ENCODE results near the gene TMEM134. TPM values are rescaled to one million over a fixed set of nuclear protein-coding genes. Genes with fewer than 3 reads are reported as not detected.
"Not testable (repeated sequence)": the region's sequence is repeated elsewhere in the genome, so short reads cannot be mapped to it uniquely, and the experiment has no call there.

TMEM134 gene
- polyA plus RNA-seq, 4 donors = 41.7 to 80.2 (median 64.6) TPM

DNA sequence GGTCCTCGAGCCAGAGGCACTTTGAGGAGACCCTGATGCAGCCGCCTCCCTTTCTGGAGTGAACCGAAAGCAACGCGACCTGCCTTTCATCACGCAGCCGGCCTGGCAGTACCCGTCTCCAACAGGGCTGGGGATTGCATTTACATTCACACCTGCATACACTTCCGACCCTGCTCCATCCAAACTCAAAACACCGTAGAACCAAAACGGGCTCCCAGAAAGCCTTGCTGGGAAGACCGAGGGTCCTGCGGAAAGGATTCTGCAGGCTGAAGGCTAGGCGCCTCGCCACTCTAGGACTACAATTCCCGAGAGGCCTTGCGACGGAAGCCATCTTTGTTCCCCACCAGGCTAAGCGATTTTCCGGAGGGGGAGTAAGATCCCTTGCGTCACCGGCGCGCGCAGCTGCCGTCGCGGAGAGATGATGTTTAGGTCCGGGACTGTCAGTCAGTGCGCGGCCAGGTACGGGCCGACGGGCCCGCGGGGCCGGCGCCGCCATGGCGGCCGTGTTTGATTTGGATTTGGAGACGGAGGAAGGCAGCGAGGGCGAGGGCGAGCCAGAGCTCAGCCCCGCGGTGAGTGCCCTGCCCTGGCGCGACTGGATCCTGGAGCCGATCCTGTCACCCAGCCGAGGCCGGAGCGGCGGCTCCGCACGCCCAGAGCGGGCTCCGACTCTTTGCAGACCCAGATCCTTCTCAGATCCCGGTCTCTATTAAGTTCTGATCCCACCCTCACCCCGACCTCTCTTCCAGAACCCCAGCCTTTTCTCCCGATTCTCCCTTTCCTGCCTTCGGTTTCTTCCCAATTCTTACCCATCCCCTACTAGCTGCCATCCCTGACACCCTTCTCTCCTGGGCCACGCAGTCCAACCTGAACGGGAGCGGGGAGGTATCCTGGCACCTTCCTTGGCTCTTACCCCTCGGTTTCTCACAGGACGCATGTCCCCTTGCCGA lies 40.7 kb downstream of the TMEM134 start, which contains the start of gene RPS6KB2:
TSS of gene RPS6KB2 (plus strand) at position 443 of the 950 bp plus-strand sequence. CDS start at position 495, 52 bp downstream.
- peak; percentile 90 to 99 (median 94) for DNase-seq (ENCODE audit: low read depth in 4 of 4, low spot score in 2 of 4)

DNA sequence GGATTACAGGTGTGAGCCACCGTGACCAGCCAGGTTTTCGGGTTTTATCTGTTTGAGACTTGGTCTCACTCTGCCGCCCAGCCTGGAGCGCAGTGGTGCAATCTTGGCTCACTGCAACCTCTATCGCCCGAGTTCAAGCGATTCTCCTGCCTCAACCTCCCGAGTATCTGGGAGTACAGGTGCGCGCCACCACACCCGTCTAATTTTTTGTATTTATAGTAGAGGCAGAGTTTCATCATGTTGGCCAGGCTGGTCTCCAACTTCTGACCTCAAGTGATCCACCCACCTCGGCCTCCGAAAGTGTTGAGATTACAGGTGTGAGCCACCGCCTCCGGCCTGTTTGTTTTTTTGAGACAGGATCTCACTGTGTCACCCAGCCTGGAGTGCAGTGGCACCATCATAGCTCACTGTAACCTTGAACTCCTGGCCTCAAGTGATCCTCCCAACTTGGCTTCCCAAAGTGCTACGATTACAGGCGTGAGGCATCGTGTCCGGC lies 41.6 kb downstream of the TMEM134 start:
- DNase-seq (ENCODE audit: low read depth in 4 of 4, low spot score in 2 of 4) = not testable (repeated sequence)

GRCh38 chr11:67423891-67424613 lies 45.0 kb downstream of the TMEM134 start:
- no peak for DNase-seq (ENCODE audit: low read depth in 4 of 4, low spot score in 2 of 4)

GRCh38 chr11:67423466-67423865 lies 45.6 kb downstream of the TMEM134 start:
- no peak for DNase-seq (ENCODE audit: low read depth in 4 of 4, low spot score in 2 of 4)

- DNase-seq (ENCODE audit: low read depth in 4 of 4, low spot score in 2 of 4) = no peak
Observed at GRCh38 chr11:67422891-67423290, 46.2 kb downstream of the TMEM134 start.

DNA sequence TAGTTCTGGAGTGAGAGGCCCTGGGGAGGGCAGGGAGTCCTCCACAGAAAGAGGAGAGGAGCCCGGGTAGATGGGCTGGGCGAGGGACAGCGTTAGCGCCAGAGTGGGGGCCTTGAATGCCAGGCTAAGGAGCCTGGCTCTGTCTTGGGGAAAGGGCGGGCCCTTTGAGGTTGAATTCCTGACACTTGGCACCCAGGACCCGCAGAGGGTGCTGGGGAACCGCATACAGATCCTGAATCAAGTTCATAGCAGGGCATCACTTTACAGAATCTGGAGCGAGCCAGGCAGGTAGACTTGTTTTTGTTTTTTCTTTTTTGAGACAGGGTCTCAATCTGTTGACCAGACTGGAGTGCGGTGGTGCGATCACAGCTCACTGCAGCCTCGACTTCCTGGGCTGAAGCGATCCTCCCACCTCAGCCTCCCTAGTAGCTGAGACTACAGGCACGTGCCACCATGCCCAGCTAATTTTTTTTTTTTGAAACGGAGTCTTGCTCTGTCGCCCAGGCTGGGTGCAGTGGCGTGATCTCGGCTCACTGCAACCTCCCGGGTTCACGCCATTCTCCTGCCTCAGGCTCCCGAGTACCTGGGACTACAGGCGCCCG lies 47.5 kb downstream of the TMEM134 start:
- DNase-seq (ENCODE audit: low read depth in 4 of 4, low spot score in 2 of 4) = no peak

DNA sequence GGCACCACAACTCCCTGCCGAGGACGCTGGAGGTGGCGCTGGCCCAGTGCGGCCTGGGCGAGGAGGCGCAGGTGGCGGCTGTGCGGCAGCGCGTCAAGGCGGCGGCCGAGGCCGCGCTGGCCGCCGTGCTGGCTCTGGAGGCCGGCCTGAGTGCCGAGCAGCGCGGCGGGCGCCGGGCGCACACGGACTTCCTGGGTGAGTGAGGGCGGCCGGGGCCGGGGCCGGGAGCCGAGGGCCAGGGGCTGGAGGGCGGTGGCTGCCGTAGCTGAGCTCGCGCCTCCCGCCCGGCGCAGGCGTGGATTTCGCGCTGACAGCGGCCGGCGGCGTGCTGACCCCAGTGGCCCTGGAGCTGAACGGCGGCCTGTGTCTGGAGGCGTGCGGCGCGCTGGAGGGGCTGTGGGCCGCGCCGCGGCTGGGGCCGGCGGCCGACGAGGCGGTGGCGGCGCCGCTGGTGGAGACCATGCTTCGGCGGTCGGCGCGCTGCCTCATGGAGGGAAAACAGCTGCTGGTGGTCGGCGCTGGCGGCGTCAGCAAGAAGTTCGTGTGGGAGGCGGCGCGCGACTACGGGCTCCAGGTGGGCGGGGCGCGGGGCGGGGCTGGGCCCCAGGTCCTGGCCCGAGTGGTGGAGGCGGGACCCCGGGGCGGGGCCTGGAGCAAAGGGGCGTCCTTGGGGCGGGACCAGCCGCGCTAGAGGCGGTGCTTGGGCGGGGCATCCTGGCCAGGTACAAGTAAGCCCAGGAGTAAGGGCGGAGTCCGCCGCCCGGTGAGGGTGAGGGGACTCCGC lies 48.2 kb downstream of the TMEM134 start:
- DNase-seq (ENCODE audit: low read depth in 4 of 4, low spot score in 2 of 4) = peak in 3 of 4 donors; percentile 80 to 87 (median 86)

DNA sequence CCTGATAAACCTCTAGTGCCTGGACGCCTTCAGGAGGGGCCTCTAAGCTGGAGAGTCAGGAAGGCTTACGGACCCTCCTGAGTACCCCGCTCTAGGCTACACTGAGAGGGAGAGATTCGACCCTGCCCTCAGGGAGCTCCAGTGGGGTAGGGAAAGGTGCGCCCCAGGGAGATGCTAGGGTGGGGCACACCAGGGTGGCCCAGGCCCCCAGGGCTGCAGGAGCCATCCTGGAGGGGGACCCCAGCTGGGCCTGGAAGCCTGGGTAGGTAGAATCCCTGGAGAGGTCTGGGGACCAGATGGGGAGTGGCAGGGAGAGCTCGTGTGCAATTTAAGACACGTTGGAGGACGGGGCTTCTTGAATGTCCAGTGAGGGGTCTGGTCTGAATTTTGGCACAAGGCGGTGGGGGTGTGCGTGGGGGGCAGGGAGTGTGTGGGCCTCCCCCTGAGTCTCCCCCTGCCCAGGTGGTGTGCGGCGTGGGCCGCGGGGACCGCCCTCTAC lies 48.9 kb downstream of the TMEM134 start:
- no peak for DNase-seq (ENCODE audit: low read depth in 4 of 4, low spot score in 2 of 4)

- DNase-seq (ENCODE audit: low read depth in 4 of 4, low spot score in 2 of 4) = no peak
Observed at GRCh38 chr11:67419325-67420049, 49.6 kb downstream of the TMEM134 start.

GRCh38 chr11:67418476-67419281 lies 50.4 kb downstream of the TMEM134 start:
- DNase-seq (ENCODE audit: low read depth in 4 of 4, low spot score in 2 of 4) = no peak

DNA sequence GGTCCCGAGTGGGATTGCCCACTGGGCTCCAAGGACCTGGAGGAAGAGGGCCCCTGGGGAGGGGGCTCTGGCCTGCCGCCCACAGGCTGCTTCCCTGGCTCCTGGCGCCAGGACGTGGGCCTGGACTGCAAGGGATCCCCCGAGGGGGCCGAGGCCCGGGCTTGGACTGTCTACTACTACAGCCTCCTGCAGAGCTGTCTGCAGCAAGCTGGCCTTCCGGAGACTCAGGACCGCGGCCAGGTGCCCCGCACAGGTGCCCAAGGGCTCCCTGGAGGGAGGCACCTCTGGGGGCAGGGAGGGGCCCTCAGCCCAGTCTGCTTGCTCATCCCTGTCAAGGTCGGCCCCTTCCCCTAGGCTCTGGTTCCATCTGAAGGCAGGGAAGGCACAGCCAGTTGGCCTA lies 51.6 kb downstream of the TMEM134 start:
- DNase-seq (ENCODE audit: low read depth in 4 of 4, low spot score in 2 of 4) = no peak

- DNase-seq (ENCODE audit: low read depth in 4 of 4, low spot score in 2 of 4) = no peak
Observed at GRCh38 chr11:67416416-67417335, 52.4 kb downstream of the TMEM134 start.

DNA sequence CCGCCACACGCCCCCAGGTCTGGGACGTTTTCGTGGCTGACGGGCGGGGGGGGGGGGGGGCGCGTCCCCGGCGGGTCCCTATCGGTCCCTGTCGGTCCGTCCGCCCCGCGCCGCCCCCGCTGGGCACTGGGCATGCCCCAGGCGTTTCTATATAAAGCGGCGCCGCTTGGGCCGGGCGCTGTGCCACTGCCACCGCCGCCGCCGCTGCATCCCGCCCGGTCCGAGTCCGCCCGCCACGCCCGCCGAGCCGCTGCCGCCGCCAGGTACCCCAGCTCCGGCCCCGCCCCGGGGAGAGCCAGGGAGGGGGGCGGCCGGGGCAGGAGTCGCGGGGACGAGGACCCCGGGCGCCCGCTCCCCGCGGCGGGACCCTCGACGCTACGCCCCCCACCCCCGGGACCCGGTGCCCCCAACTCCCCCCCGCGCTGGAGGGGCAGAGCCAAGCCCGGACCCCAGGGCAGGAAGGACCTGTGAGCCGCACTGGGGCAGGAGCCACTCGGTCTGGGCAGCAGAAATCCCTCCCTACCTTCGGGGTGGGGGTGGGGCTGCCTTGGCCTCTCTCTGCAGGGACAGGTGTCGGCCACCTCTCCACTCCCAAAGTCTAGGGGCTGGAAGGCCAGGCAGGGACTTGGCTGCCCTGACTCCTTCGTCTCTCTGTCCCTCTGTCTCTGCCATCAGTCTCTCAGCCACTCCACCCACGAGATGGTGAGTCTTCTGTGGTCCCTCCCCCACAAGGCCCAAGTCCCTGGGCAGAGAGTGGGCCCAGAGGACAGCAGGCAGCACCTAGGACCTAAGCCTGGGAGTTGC lies 53.3 kb downstream of the TMEM134 start, which contains the start of gene CARNS1:
TSS of gene CARNS1 (plus strand) at position 178 of the 804 bp plus-strand sequence. CDS start at position 700, 522 bp downstream.
- no peak for DNase-seq (ENCODE audit: low read depth in 4 of 4, low spot score in 2 of 4)

- no peak for DNase-seq (ENCODE audit: low read depth in 4 of 4, low spot score in 2 of 4)
Observed at GRCh38 chr11:67413266-67413849, 55.7 kb downstream of the TMEM134 start.

DNA sequence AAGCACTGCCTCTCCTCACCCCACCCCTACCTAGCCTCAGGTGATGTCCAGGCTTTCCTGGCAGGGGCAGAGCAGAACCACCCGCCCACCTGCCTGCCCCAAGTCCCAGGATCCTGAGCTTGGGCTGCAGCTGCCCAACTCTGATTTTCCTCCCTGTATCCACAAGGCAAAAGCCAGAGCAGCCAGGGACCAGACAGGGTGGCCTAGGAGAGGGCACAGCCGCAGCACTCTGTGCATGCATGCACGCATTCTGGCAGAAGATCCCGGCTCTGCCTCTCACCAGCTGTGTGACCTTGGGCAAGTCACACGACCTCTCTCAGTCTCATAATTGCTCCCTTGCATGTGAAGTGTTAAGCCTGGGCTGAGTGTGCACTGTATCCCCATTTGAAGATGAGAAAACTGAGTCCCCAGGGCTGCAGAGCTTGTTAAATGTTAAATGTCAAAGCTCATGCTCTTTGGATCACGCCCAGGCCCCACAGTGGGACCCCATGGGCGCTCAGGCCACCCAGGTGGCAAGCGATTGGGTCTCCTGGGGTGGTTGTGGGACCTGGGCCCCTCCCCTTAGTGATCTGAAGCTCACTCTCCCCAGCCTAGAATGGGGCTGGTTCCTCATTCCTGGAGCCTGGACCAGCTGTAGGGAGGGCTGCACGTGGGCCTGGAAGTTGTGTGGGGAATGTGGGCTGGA lies 56.4 kb downstream of the TMEM134 start:
- DNase-seq (ENCODE audit: low read depth in 4 of 4, low spot score in 2 of 4) = no peak
